OCI-LY7 (cell line): ENCODE measurements around the gene ACACA.

ENCODE experiments used
- EZH2phosphoT487 ChIP-seq: fragments of 200-600 bp; sonication (generic); IDR thresholded peaks from 2 replicates; pipeline ENCODE4 v1.6.1; 2018; ENCODE audit warnings: low read depth, borderline replicate concordance, mild to moderate bottlenecking, mixed run types, antibody characterized with exemption, low read length, moderate library complexity, mixed read lengths
- TF ChIP-seq, protein P1 (sequence below): fragments of 200-600 bp; sonication (generic); conservative IDR thresholded peaks from 2 replicates; pipeline ENCODE4 v1.5.1; 2014; ENCODE audit warnings: mild to moderate bottlenecking, antibody characterized with exemption, low read length, moderate library complexity, mixed read lengths

- TF ChIP-seq, protein P1, sequence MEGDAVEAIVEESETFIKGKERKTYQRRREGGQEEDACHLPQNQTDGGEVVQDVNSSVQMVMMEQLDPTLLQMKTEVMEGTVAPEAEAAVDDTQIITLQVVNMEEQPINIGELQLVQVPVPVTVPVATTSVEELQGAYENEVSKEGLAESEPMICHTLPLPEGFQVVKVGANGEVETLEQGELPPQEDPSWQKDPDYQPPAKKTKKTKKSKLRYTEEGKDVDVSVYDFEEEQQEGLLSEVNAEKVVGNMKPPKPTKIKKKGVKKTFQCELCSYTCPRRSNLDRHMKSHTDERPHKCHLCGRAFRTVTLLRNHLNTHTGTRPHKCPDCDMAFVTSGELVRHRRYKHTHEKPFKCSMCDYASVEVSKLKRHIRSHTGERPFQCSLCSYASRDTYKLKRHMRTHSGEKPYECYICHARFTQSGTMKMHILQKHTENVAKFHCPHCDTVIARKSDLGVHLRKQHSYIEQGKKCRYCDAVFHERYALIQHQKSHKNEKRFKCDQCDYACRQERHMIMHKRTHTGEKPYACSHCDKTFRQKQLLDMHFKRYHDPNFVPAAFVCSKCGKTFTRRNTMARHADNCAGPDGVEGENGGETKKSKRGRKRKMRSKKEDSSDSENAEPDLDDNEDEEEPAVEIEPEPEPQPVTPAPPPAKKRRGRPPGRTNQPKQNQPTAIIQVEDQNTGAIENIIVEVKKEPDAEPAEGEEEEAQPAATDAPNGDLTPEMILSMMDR, result no peak
- no peak for TF ChIP-seq EZH2phosphoT487
Measured at GRCh38 chr17:37083456-37083855, 323.2 kb downstream of the ACACA start.
